Kidney tubule cell (primary cell): ENCODE measurements around the gene NFAT5.

ENCODE experiments used
- DNase-seq: peaks from one replicate; pipeline ENCODE4 v3.0.0-alpha.2; 2018; ENCODE audit warnings: low spot score

NFAT5 gene

DNA sequence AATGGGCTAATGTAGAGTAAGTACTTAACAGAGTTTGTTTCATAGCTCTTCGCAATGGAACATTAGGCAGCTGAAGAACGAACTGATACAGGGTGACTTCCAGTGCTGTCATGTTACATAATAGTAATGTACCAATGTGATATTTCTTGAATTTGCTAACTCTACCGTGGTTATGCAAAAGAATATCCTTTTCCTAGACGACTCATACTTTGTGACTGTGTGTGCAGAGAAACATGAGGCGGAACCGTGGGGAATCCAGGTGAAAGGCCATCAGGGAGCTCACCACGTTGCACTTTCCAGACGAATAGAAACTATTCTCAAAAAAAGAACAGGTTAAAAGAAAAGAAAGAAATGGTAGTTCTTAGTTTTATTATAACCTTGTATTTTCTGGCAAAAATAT lies 175.8 kb downstream of the NFAT5 start:
- peak; percentile 72 for DNase-seq

- peak; percentile 74 for DNase-seq
Observed at GRCh38 chr16:69741951-69742904, 176.5 kb downstream of the NFAT5 start.

DNA sequence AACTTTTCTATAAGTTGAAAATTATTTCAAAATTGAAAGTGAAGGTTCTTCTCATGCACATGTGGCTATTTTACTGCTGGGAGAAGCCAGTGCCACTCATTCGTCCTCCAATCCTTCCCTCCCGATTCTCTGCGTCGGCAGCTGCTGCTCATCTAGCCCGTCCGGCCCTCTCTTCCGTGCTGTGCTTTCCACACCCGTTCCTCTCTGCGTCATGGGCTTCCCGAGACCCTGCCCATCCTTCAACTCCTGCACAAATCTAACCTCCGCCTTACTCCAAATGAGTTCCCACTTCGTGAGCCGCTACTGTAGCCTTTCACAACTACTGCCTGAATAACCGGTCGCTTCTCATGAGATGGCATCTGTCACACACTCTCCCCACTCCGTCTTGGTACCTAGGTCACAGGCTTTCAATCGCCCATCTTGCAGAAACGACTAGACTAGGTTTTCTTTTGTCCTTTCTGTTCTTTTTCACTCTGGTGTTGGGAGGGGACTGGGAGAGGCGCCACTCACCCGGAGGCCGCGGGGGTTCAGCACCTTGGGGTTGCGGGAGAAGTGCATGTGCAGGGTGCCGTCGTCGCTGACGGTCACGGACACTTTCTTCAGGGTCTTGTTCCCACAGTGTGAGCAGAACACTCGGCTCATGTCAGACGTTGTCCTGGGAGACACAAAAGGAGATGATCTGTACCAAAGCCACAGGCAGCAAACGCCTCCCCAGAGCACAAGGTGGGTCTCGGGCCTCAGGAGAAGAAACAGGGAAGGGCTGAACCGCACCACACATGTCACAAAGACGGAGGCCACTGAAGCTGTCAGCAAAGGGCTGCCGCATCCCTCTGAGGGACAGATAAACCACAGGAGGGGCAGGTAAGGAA lies 178.8 kb downstream of the NFAT5 start:
- DNase-seq = no peak

- no peak for DNase-seq
Observed at GRCh38 chr16:69745232-69745612, 179.5 kb downstream of the NFAT5 start.

DNA sequence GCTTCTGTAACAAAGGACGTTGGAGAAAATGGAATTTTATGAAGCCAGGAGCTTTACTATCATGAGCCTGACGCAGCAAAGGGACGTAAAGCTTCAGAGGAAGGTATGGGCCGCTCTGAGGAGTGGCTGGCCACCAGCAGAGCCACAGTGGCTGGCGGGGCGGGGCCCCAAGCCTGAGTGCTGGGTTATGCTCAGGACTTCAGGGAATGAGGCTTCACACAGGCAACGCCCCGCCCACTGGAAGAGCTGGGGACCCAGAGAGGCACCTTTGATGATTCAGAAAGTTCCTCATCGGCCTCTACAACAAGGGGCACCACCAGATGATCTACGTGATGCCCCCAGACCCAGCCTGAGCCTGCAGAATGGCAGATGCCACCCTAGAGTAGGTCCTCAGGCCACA lies 180.2 kb downstream of the NFAT5 start:
- no peak for DNase-seq

DNA sequence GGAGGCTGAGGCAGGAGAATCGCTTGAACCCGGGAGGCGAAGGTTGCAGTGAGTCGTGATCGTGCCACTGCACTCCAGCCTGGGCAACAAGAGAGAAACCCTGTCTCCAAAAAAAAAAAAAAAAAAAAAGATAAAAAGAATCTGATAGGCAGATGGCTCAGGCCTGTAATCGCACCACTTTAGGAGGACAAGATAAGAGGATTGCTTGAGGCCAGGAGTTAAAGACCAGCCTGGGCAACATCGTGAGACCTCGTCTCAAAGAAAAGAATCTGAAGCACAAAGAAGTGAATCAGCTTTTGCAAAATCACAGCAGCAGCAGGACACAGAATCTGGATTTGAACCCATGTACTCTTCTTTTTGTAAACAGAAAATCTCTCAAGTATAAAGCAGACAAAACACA lies 181.3 kb downstream of the NFAT5 start:
- no peak for DNase-seq

GRCh38 chr16:69748694-69749345 lies 183.1 kb downstream of the NFAT5 start:
- no peak for DNase-seq

DNA sequence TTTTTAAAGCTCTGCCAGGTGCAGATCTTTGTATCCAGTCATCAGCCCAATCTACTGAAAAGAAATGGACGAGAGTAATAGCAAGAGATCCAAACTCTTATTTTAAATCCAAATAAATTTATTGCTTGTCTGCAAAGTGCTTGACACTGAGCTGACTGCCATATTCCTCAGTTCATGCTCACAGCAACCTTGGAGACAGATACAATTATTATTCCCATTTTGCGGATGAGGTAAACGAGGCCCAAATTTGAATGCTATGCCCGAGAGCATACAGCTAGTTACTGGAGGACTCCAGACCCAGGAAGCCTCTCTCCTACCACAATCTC lies 188.3 kb downstream of the NFAT5 start:
- no peak for DNase-seq
